K562 (cell line): ENCODE measurements around the gene TREH. TPM values are rescaled to one million over a fixed set of nuclear protein-coding genes. Genes with fewer than 3 reads are reported as not detected.

ENCODE experiments used
- CTCF ChIP-seq, 3 experiments: IDR thresholded peaks in 2 of 3; conservative IDR thresholded peaks in 1 of 3; 2 replicates each; pipeline ENCODE4 v1.5.1; 2011 to 2012; ENCODE audit warnings: low read length in 3 of 3, mild to moderate bottlenecking in 3 of 3, control low read depth in 2 of 3, improper control_type of control experiment in 1 of 3, inconsistent platforms in 1 of 3, low read depth in 1 of 3, mixed read lengths in 1 of 3, moderate library complexity in 1 of 3; ENCODE audit not compliant: insufficient read depth in 2 of 3
- CTCFL ChIP-seq: IDR thresholded peaks from 2 replicates; pipeline ENCODE4 v1.6.1; 2011; ENCODE audit warnings: borderline replicate concordance, low read depth, mild to moderate bottlenecking, moderate library complexity, low read length; ENCODE audit not compliant: insufficient read depth, poor library complexity, severe bottlenecking
- NRF1 ChIP-seq, 2 experiments: fragments of 450-650 bp; IDR thresholded peaks in 1 of 2; conservative IDR thresholded peaks in 1 of 2; 2 replicates each; pipeline ENCODE4 v1.6.1; 2014; ENCODE audit warnings: mild to moderate bottlenecking in 2 of 2
- SMC3 ChIP-seq: conservative IDR thresholded peaks from 2 replicates; pipeline ENCODE4 v1.6.1; 2011; ENCODE audit warnings: low read depth, low read length, improper control_type of control experiment; ENCODE audit not compliant: insufficient read depth
- SP1 ChIP-seq: sonication (generic); formaldehyde crosslinking; IDR thresholded peaks from 2 replicates; pipeline ENCODE4 v1.8.1; 2022; ENCODE audit warnings: mild to moderate bottlenecking, missing genetic modification reagents
- polyA plus RNA-seq, 8 experiments: library from polyadenylated mRNA; depleted of rRNA in 4 of 8; stranded (reverse) in 5 of 8; unstranded in 3 of 8; fragments of >200 nt; fragmentation: Nextera tagmentation in 2 of 8; fragmentation: Illumina TruSeq in 1 of 8; extraction: Ambion mirVana in 2 of 8; extraction: Trizol in 1 of 8; gene quantifications; 2 replicates each; pipeline versions ENCODE4 v1.2.1 to v1.2.3, GENCODE V29; 2011 to 2014; ENCODE audit warnings: inconsistent platforms in 1 of 8, missing spikeins in 1 of 8
- total RNA-seq, 7 experiments: library from RNA; depleted of rRNA in 6 of 7; stranded (reverse); fragments of >200 nt in 6 of 7; fragmentation: Illumina TruSeq in 2 of 7; extraction: Trizol in 2 of 7; gene quantifications; 2 replicates each; pipeline versions ENCODE4 v1.2.1 to v1.2.3, GENCODE V29; 2011 to 2021; ENCODE audit warnings: low replicate concordance in 1 of 7
- TF ChIP-seq, protein P1 (sequence below): sonication (generic); formaldehyde crosslinking; IDR thresholded peaks from 2 replicates; pipeline ENCODE4 v1.8.0; 2022; ENCODE audit warnings: missing genetic modification reagents, mild to moderate bottlenecking, moderate library complexity, borderline replicate concordance

TREH gene
- total and polyA plus RNA-seq, 9 of the 15 experiments (the other 6 are each of a cell fraction or from before 2014, with no cell fraction given), result 0.09 to 0.20 (median 0.11) TPM; not detected in 6

GRCh38 chr11:118678908-118679307, 542 bp downstream of the TREH start (continued):
- TF ChIP-seq NRF1 (conservative IDR thresholded peaks at IDR 0.05 in 1 of 2, IDR thresholded peaks at IDR 0.05 in 1 of 2) (peak in 1 of 2 experiments; percentile 41; a peak in 1 of 4 replicates), SP1 (CRISPR knock-in tag) (0 out of 2 replicates have a peak, but pooled peaks have one; percentile 16), SMC3 (0 out of 2 replicates have a peak, but pooled peaks have one; percentile 11), CTCF (IDR thresholded peaks at IDR 0.05 in 2 of 3, conservative IDR thresholded peaks at IDR 0.05 in 1 of 3; ENCODE audit: insufficient read depth in 2 of 3, low read depth in 1 of 3, low read length in 3 of 3) (peak; percentile 66 to 78 (median 75)), CTCFL (peak; percentile 73)
- TF ChIP-seq, protein P1, sequence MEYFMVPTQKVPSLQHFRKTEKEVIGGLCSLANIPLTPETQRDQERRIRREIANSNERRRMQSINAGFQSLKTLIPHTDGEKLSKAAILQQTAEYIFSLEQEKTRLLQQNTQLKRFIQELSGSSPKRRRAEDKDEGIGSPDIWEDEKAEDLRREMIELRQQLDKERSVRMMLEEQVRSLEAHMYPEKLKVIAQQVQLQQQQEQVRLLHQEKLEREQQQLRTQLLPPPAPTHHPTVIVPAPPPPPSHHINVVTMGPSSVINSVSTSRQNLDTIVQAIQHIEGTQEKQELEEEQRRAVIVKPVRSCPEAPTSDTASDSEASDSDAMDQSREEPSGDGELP (CRISPR knock-in tag), result peak; percentile 42; the same call in 1 of the 2 replicates
